DMS79 (cell line): ENCODE measurements around the gene DOK3.
A peak's percentile ranks its signal among the peaks of the same experiment; 100 is the strongest.

Experiments used
- DNase-seq: peaks from one replicate; lab custom pipeline; 2025; lab: John Stamatoyannopoulos, UW

Gene DOK3, protein sequence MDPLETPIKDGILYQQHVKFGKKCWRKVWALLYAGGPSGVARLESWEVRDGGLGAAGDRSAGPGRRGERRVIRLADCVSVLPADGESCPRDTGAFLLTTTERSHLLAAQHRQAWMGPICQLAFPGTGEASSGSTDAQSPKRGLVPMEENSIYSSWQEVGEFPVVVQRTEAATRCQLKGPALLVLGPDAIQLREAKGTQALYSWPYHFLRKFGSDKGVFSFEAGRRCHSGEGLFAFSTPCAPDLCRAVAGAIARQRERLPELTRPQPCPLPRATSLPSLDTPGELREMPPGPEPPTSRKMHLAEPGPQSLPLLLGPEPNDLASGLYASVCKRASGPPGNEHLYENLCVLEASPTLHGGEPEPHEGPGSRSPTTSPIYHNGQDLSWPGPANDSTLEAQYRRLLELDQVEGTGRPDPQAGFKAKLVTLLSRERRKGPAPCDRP

DNA sequence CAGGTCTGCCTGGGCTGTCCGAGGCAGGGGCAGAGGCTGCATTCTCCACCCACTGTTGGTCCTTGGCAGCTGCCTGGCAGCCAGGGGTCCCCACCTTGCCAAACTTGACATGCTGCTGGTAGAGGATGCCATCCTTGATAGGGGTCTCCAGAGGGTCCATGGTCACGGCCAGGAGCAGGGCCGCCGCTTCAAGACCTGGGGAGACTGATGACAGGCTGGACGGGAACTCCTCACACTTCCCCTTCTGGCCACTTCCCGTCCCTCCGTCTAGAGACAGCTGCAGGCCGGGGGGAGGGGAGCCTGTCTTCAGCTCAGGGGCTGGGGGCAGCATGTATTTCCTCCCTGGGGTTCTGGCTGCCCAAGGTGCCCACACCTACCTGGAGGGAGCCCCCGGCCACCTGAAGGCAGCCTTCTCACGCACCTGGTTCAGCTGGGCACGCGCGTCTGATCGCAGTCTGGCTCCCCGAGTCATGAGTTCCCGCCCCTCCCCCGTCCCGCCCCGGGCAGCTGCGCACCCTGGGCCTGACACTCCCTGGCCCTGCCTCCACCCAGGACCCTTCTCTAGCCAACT is at the start of gene DOK3:
Gene DOK3 (minus strand): TSS at position 446 of the 571 bp plus-strand sequence. CDS start 286 bp downstream, at position 160.
- no peak for DNase-seq

DNA sequence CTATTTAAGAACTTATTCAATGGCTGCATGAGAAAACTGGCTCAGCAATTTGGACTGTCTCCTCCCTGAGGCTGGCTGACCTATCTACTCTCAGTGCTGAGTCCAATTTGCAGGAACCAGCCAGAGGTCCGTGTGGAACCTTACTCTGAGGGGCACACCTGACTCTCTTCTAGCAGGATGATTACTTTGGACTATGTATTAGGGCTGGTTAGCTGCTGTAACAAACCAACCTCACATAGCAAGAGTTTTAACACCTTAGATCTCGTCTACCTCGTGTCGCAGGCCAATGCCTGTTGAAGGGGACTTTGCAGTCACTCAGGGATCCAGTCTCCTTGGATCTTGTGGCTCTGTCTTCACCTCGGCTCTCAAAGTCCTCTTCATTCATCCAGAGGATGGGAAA is 48.2 kb upstream of the DOK3 start:
- DNase-seq = no peak

DNA sequence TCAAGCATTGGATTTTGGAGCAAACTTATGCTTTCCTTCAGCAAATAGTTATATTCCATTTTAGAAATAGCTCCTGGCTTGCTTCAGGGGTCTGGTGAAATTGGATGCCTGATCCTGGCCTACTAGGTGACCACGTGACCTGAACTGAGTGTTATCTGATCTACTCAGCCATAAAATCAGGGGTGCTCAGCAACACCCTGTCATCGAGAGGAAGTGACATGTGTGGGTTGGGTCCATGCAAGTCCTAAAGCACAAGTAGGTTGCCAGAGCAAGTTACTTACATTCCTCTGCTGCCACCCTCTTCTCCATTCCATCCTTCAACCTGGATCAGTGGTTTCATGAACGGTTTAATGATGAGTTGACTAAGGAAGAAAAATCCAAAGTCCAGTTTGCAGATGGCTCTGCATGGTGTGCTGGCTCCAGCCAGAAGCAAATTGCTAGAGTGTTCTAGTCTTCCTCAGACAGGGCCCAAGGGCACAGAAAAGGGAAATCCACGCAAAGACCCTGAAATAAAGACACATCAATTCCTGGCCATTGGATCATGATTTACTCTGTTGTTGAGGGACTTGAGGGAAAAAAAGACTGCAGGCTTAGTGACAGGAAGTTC is 47.5 kb upstream of the DOK3 start:
- DNase-seq = no peak

DNA sequence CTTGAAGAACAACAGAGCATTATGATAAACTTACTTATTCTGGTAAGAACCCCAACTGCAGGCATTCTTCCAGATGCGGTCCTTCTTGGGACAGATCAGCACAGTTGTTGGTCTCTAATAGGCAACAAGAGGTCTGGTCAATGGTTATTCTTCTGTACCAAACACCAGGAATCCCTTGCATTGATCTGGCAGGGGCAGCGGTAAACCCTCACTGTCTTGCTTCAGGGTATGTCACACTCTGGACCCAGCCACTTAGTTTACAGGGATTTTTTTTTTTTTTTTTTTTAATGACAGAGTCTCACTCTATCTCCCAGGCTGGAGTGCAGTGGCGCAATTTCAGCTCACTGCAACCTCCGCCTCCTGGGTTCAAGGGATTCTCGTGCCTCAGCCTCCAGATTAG is 46.0 kb upstream of the DOK3 start:
- no peak for DNase-seq

DNA sequence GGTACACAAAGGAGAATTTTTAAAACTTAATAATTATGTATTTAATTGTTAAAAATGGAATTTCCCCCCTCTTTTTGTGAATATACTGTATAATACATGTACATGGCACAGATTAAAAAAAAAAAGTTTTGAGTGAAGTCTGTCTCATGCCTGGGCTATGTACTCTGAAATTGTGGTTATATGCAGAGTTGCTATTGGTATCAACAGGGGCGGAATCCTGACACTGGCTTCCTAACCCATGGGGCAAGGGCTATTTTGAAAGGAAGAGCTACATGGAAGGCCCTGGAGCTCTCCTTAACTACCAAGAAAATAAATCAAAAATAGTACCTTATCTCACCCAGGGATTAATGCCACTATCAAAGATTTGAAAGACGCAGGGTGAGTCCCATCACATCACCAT is 45.6 kb upstream of the DOK3 start:
- DNase-seq = no peak

DNA sequence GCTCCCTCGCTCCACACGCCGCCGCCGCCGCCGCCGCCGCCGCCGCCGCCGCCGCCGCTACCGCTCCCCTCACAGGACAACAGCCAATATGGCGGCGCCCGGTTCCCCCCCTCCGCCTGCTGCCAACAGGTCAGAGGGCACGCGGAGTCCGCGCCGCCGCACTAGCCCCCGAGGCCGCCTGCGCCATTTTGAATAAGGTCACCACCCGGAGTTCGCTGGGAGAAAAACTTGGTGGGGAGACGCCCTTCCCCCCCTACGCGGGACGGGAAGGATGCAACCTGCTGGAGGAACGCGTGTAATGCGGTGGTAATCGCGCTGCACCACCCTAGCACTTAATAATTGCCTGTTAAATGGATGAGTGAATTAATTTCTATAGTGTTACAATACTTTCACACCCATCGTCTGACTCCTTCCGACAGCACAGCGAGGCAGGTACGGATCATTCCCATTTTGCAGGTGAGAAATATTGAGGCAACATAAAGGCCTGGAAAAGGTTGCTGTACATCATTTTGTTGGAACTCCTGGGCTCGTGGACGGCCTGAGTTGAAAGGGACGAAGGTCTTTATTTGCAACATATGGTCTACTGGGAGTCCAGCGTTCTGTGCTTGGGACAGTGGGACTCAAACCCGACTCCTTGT is 45.0 kb upstream of the DOK3 start, which contains the start of gene FAM193B:
Gene FAM193B (minus strand): TSS at position 90 of the 638 bp plus-strand sequence. CDS start 105 bp downstream, outside the sequence.
- peak; percentile 48 for DNase-seq

GRCh38 chr5:177553671-177554429 is 44.2 kb upstream of the DOK3 start:
- no peak for DNase-seq

- no peak for DNase-seq
Measured at GRCh38 chr5:177552839-177553455, 43.3 kb upstream of the DOK3 start.

DNA sequence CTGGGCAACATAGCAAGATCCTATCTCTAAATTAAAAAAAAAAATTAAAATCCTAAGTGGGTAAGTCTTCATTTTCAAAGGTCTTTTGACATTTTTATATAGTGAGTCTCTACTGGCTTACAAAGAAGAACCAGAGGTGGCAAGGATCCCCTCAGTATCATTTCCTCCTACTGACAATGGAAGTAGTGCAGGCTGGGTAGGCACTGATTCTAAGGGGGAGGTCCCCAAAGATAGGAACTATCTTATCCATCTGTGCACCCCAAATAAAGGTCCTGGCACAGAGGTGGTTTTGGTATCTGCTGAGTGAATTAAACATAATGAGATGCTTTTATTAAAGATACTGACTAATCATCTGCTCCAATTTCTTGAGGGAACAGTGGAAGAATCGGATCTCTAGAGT is 40.5 kb upstream of the DOK3 start:
- no peak for DNase-seq

DNA sequence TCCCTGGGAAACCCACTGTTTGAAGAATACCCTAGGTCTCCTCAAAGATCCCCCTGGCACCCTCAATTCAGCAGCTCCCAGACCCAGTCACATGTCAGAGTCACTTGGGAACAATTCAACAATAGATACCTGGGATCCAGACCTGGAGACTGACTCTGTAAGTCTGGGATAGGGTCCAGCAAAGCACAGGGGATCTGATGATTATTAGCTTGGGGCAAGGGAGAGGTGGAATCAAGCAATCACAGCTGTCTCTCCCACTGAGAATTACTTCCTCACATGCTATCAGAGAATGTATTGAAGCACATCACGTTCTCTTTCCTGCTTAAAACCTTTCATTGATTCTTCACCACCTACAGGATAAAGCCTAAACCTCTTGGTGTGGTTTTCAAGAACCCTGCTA is 38.9 kb upstream of the DOK3 start:
- no peak for DNase-seq

GRCh38 chr5:177547736-177548135 is 38.1 kb upstream of the DOK3 start:
- DNase-seq = no peak

DNA sequence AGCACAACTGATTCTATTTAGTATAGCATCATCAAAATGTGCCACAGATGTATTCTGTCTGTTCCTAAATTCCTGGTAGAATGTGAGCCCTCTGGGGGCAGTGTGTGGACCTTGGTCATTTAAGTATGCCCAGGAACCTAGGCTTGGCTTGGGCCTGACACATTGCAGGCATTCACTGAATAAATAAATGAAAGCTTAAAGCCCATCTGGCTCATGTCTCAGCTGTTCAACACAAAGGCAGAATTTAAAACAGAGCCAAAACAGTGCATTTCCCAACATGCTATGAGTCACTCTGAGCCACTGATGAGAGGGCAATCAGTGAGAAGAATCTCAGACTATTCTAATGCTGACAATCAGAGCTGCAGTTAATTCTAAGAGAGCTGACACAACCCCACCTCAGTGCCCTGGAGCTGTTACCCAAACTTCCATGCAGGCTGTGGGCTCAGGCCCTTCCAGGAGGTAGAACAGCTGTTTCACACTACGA is 36.7 kb upstream of the DOK3 start:
- DNase-seq = no peak

GRCh38 chr5:177545487-177546257 is 36.0 kb upstream of the DOK3 start:
- no peak for DNase-seq

GRCh38 chr5:177542816-177543465 is 33.3 kb upstream of the DOK3 start:
- no peak for DNase-seq

DNA sequence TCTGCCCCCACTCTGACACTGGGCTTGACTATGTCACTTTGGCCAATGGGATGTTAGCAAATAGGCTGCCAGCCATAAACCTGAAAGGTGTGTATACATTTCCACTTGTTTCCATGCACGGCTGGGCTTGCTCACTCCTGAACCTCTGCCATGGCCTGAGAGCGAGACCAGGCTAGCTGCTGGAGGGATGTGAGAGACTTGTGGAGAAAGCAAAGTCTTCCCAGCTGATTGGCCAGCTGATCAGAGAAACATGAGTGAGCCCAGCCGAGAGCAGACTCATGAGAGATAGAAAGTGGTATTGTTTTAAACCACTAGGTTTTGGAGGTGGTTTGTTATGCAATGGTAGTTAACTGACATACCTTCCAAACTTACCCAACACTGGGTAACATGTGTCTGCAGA is 30.8 kb upstream of the DOK3 start:
- DNase-seq = no peak

DNA sequence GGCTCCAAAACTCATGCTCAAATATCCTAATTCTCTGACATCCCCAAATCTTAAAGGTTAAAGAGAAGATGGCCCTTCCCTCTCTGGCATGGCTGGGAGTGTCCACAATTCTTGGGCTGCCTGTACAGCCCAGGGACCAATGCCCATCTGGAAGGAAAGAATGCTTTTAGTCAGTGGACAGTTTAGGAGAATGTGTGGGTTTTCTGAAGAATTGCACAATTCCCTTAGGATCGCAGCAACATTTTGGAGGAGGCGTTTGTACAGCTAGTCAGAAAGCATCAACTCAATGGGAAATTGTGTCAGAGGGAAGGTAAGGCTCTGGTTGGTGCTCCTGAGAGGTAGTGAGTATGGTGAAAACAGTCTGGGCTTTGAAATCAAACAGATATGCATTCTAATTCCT is 29.8 kb upstream of the DOK3 start:
- DNase-seq = no peak

DNA sequence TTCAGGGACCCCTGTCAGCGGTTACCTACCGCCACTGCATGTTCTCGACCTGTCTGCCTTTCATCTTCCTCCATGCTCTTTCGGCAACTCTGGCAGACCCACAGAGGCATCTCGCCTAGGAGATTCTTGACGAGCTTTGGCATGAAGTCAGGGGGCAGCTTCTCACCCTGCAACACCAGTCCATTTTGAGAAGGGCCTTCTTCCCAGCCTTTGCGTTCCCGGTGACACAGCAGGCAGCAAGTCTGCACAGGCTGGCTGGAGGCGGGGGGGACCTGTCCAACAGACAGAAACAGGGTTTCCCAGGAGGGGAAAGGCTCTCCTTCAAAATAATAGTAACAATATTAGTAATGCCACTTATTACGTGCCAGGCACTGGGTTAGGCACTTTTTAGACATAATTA is 29.2 kb upstream of the DOK3 start:
- DNase-seq = no peak

DNA sequence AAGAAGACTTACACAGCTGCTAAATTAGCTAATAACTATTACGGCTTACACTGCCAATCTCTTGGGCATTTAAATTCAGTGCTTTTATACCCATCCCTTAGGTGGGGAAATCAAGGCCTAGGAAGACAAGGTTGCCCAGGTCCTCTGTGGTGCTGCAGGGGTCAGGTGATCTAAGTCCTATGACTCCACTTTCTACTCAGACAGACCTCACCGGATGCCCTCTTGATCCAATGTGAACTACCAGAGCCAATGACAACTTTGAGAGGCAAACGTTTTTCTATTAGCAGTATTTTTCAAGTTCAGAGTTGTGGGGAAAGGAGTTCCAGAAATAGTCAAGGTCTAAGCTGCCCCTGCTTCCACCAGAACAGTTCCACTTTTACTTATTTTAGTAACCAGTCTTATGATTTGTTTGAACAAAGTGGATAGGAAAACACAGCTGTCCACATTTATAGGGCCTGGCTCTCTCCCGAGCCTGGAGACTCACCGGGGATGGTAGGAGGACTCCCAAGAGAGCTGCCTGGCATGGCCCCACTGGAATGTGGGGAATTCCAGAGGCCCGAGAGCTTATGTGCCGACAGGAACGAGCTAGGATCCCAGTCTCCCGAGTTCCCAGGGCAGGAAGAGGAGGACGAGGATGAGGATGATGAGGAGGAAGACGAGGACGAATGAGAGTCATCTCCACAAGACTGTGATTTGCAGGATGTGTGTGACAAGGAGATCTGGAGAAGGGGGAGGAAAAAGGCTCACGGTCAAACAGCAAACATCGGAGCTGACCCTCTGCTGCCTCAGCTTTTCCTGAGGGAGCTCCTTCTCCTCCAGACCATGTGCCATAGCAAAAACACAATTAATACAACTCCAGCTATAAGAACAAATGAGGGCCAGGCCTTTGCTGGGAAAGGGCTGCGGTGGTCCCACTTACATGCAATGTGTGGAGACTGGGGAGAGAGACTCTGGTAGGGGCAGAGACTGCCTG is 28.0 kb upstream of the DOK3 start:
- DNase-seq = no peak

DNA sequence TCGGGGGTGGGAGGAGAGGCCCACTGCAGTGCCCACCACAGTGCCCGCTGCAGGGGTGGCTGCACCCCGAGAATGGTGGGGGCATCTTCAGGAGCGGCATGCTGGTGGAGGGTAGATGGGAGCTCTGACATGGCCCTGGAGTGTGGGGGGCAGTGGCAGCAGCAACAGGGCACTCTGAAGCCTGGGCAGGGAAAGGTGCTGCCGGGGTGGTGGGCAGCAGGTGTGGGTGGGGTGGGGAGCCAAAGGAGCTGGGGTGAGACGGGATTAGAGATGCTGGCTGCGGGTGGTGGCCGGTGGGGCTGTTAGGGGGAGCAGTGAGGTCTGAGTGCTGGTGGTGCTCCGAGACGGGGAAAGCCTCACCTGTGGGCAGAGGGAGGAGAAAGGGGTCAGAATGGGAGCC is 26.8 kb upstream of the DOK3 start:
- DNase-seq = no peak
